NCI-H2081 (cell line): ENCODE measurements around the gene CRTAC1.
A peak's percentile ranks its signal among the peaks of the same experiment; 100 is the strongest.

Source experiments
- DNase-seq, 2 experiments: peaks; one replicate each; lab custom pipeline; 2025; lab: John Stamatoyannopoulos, UW

The CRTAC1 gene

DNA sequence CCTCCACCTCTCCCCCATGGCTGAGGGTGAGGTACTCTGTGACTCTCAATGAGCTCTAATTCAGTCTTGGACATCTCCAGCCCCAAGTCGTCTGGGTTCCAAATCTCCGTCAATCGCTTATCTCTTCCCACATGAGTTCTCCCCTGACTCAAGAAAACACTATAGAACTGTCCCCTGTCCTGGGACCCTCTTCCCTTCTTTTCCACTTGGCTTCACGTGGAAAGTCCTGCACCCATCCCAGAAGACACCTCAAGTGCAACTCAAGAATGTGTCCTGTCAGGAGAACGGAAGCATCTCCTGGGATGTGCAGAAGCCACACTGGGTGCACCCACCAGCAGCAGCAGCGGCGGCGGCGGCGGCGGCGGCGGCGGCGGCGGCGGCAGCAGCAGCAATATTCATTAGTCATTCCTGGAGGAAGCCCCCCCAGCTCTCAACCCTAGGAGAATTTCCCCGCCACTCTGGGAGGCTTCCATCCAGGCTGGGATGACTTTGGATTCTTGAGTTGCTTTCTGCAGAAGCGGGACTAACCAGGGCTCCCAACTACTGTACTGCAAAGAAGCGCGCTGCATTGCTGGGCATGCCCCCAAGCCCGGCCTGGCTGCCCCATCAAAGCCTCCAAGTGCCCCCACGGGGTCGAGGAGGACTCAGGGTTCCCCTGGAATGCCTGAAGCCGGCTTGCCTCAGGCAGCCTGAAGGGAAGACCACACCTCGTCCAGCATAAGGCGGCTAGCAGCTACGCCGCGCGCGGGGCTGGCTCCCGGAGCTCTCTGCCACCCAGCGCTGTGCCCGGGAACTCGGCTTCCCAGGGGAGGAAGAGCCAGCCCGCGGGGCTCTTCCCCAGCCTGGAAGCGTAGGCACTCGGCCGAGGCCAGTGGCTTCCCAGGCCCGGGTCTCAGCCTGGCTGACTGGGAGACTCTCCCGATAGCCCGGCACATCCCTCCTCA lies 1.0 kb downstream of the CRTAC1 start:
- peak in 1 of 2 experiments; percentile 31 for DNase-seq

DNA sequence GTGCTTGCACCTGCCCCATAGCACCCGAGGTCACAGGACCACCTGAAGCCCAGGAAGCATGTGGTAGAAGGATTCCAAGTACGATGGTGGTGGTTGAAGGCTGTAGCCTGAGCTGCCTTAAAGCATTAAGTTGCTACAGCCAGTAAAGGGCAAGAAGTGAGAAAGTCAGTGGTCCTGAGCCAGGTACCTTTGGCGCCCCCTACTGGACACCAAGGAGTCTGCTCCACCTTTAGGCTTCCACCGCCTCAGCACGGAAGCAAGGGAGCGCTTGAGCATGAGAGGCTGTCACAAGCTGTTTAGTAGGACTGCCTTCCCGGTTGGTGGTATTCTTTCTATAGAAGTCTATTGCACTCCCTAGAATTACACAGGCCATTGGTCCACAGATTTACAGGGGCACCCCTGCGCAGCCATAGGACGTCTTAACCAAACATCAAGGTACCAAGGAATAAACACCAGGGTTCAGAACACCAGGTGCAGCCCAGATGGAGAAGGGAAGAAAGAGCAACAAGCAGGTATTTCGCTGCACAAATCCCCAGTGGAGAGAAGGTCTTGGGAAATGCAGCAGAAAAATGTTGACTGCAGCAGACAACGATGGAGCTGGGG lies 2.2 kb downstream of the CRTAC1 start:
- peak; percentile 10 to 22 for DNase-seq

- DNase-seq: no peak
These were observed 7.4 kb downstream of the CRTAC1 start for GRCh38 chr10:98023024-98023423.

GRCh38 chr10:98020784-98021183 lies 9.6 kb downstream of the CRTAC1 start:
- DNase-seq: no peak

DNA sequence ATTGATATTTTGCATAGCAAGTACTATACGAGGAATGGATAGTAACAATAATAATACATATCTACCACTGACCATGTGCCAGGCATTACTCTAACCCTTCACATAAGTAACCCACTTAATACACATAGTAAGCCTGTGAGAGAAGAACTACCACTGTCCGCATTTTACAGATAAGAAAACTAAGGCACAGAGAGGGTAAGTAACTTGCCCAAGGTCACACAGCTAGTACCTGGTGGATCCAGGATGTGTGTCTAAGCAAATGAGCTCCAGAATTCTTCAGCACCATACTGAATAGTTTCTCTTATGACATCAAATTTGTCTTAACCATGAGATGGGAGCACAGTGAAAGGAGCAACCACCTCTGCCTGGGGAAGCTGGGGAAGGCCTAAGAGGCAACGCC lies 10.2 kb downstream of the CRTAC1 start:
- no peak for DNase-seq

DNA sequence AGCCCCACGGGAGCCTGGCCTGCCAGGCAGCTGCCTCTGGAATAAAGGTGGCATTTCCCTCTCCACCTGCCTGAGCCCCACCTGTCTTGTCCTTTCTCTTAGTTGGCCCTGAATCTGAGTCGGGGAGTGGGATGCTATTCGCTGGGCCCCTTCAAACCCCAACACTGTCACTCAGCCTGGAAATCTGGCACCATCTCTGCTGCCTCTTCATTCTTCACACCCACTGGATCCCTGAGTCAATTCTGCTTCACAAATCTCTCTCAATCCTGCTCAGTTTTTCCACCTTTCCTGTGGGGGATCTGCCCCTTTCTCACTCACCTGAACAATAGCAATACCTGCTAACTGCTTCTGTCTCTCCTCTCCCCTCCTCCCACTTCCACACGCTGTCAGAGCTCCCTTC lies 10.6 kb downstream of the CRTAC1 start:
- no peak for DNase-seq

DNA sequence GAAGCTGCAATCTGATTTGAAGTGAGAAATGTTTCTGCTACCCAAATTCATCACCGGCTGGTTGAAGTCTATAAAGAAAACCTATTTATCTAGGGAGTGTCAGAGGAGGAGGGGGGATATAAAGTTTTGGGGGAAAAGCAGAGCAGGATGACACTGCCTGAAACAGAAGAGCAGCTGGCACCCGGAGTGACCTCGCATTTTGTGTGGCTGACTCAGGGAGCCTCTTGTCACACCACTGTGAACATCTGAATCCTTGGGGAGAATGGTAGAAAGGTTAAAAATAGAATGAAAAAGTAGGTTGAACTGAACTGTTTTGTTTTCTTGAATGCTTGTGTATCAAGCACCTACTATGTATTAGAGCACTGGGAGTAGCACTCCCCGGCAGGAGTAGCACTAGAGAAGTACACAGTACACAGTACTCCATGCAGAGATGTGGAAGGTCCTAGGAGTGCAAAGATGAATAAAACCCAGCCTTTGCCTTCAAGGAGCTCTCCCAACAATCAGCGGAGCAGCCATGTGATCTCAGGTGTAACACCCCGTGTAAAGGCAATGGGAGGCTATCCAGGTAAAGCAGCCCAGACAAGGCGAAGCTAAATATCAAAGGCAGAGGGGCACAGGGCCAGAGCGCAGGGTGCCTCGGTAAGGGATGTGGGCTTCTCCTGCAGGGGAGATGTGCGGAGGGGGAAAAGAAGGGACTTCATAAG lies 13.5 kb downstream of the CRTAC1 start:
- DNase-seq: no peak

- DNase-seq: no peak
These were observed 16.6 kb downstream of the CRTAC1 start for GRCh38 chr10:98013776-98014175.

DNA sequence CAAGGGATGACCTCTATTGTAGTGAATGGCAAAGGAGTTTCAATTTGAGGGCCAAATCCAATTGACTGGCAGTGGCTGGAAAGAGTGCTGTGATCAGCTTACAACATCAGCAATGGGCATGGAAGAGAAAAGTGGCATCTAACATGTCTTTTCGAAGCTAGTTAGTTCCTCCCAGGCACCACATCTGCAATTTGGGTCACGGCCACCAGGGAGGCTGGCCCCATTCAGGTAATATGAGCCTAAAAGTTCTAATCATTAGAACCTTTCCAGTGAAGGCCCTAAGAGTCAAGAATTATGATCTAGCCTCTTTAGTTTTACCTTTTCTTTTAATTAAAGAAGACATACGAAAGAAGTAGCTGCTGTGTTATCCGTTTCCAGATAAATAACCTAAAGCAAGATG lies 17.3 kb downstream of the CRTAC1 start:
- no peak for DNase-seq

- no peak for DNase-seq
These were observed 17.8 kb downstream of the CRTAC1 start for GRCh38 chr10:98012644-98013043.

DNA sequence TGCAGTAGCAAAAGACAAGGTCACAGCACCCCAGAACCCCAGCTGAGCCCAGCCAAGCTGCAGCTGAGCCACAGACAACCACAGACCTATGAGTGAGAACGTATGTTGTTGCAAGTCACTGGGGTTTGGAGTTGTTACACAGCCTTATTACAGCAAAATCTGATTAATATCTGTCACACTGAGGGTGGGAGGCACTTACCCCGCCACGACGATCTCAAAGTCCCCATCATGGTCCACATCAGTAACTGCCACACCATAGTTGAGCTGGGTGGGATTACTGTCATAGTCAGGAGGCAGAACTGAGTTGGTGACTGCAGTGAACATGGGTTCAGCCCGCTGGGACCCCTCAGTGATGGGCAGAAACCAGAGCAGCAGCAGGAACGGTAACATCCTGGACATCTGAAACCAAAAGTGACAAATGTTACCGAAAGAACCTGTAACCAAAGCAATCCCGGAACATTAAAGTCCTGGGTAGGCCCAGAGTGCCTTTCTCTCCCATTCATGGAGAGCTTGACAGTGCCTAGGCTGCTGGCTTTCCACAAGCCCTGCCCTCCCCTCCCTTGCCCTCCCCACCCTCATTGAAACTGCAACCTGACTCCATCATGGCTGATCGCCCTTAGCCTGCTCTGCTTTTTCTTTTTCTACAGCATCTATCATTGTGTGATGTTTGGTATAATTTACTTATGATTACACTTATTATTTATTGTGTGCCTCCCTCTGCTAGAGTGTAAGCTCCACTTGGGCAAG lies 19.3 kb downstream of the CRTAC1 start:
- DNase-seq: no peak

GRCh38 chr10:98006266-98006665 lies 24.2 kb downstream of the CRTAC1 start:
- no peak for DNase-seq

DNA sequence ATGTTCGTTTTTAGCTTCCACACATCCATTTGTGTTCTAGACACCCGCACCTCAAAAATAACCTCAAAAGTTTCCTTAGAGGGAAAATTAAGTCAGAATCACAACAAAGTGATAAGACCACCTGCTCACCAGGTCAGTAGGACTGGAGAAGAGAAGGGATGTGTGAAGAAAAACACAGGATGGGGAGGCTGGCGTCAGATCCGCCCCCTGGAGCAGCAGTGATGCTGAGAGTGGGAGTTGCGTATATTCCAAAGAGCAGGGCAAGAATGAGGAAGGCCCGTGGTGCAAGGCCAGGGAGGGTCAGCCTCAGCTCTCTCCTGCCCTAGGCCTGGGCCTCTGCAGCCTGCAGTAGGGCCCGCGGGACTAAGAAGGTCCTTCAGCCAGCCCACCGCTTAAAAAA lies 28.7 kb downstream of the CRTAC1 start:
- DNase-seq: no peak

DNA sequence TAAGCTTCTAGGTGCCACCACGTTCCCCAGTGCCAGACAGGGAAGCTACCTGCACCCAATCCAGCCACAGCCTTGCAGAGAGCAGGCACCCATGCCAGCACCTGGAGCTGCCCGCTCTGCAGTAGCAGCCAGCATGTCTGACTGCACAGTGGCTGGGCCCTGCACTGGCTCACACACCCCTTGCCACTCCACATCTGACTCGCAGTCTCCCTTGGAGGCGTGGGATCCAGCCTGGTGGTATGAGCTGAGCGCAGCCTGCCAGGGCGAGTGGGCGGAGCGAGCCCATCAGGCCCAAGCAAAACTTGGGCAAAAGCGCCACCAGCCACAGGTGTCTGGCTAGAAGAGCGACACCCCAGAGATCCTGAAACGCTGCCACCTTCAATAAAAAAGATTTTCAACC lies 30.1 kb downstream of the CRTAC1 start:
- no peak for DNase-seq

GRCh38 chr10:97999923-98000248 lies 30.5 kb downstream of the CRTAC1 start:
- DNase-seq: no peak

GRCh38 chr10:97999066-97999922 lies 31.1 kb downstream of the CRTAC1 start:
- no peak for DNase-seq

GRCh38 chr10:97991871-97992270 lies 38.5 kb downstream of the CRTAC1 start:
- DNase-seq: no peak

- DNase-seq: no peak
These were observed 48.6 kb downstream of the CRTAC1 start for GRCh38 chr10:97981816-97982215.

DNA sequence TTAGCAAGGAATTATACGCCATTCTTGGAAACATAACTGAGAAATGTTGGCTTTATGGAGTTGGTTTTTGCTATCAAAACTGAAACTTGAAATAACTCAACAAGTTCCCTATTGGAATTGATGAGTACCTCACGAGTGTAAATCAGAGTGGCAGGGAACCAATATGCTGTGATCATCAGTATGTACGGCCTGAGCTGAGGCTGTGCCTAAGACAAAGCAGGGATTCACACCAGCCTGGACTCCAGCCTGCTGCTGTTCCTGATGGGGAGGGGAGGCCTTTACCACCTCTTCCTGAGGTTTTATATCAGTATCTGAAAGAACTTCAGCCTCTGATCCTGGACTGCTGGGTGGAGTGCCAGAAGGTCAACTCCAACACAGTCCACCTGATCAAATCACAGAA lies 52.7 kb downstream of the CRTAC1 start:
- DNase-seq: no peak

- DNase-seq: no peak
These were observed 54.8 kb downstream of the CRTAC1 start for GRCh38 chr10:97975598-97975997.
